ENCODE results near the gene C1GALT1.

- no peak for TF ChIP-seq CTCF (IDR thresholded peaks at IDR 0.05)
- no peak for TF ChIP-seq POLR2A (IDR thresholded peaks at IDR 0.05)
These were observed 79.5 kb downstream of the C1GALT1 start for GRCh38 chr7:7261863-7262262.

Measured in lower leg skin (tissue), 3 donors.